HCT116 (cell line): ENCODE data around the gene SLC46A3. TPM values are rescaled to one million over a fixed set of nuclear protein-coding genes. Genes with fewer than 3 reads are reported as not detected.

Experiments used
- ATAC-seq: fragments of 200-7000 bp; cut with Tn5 transposase; 2 replicates; pipeline ENCODE4 v1.9.1; 2020; ENCODE audit warnings: mild to moderate bottlenecking, moderate library complexity
- BruUV-seq: library from RNA; stranded (reverse); fragments of 400-500 nt; replicated peaks from 2 replicates; lab custom pipeline; 2021; lab: Mats Ljungman, UMichigan
- CTCF ChIA-PET: fragments of 300-600 bp; sonication (Branson Sonifier 250); formaldehyde crosslinking; loops from one replicate; lab custom pipeline; 2021; ENCODE audit warnings: antibody characterized with exemption; lab: Charles Lee
- POLR2A ChIA-PET: fragments of 300-600, 350-600 bp; sonication (Branson Sonifier 250); formaldehyde crosslinking; loops from one replicate; lab custom pipeline; 2021; ENCODE audit warnings: antibody characterized with exemption; lab: Charles Lee
- RAD21 ChIA-PET, 2 experiments: fragments of 300-600 bp; sonication (Branson Sonifier 250); formaldehyde crosslinking; loops; one replicate each; lab custom pipeline; 2023; ENCODE audit warnings: low total read pairs in 2 of 2; ENCODE audit not compliant: uncharacterized antibody in 2 of 2, unreplicated experiment in 2 of 2, low non-redundant PET in 1 of 2; lab: Charles Lee
- DNase-seq: peaks from one replicate; pipeline ENCODE4 v3.0.0-alpha.2; 2010; ENCODE audit warnings: low read depth, low spot score
- H2AFZ ChIP-seq: fragments of 200-600 bp; shearing (Covaris generic), sonication (generic); 2 replicates; pipeline ENCODE4 v1.6.1; 2017; ENCODE audit warnings: low read depth, mixed run types, mixed read lengths, antibody characterized with exemption, low read length; ENCODE audit not compliant: poor library complexity, severe bottlenecking
- H3K27ac ChIP-seq: 2 replicates; pipeline ENCODE4 v1.5.1; 2012; ENCODE audit warnings: low read depth, low read length
- H3K27me3 ChIP-seq: fragments of 200-600 bp; sonication (generic); 2 replicates; pipeline ENCODE4 v1.6.1; 2016; ENCODE audit warnings: mixed run types, low read length, mixed read lengths; ENCODE audit not compliant: insufficient read depth
- H3K36me3 ChIP-seq, 2 experiments: fragments of 200-500 bp in 1 of 2; fragments of 200-600 bp in 1 of 2; sonication (Bioruptor generic) in 1 of 2; sonication (generic) in 1 of 2; 2 replicates each; pipeline versions ENCODE4 v1.5.1 to v1.6.1; 2014 to 2016; ENCODE audit warnings: low read length in 2 of 2, inconsistent platforms in 1 of 2, mixed read lengths in 1 of 2, mixed run types in 1 of 2; ENCODE audit not compliant: insufficient read depth in 2 of 2, control insufficient read depth in 1 of 2
- H3K4me1 ChIP-seq, 2 experiments: fragments of 200-600 bp in 1 of 2; sonication (generic) in 1 of 2; 2 replicates each; pipeline versions ENCODE4 v1.5.1 to v1.6.1; 2012 to 2017; ENCODE audit warnings: low read length in 2 of 2, inconsistent platforms in 1 of 2, mild to moderate bottlenecking in 1 of 2, mixed read lengths in 1 of 2, mixed run types in 1 of 2, moderate library complexity in 1 of 2; ENCODE audit not compliant: insufficient read depth in 2 of 2, control insufficient read depth in 1 of 2
- H3K4me2 ChIP-seq: fragments of 200-600 bp; sonication (generic); 2 replicates; pipeline ENCODE4 v1.6.1; 2017; ENCODE audit warnings: mixed run types, low read length, mixed read lengths
- H3K4me3 ChIP-seq, 2 experiments: fragments of 200-600 bp in 1 of 2; sonication (generic) in 1 of 2; replicated peaks in 1 of 2; 2 replicates each; pipeline ENCODE4 v1.5.1; 2011 to 2016; ENCODE audit warnings: low read length in 2 of 2, control low read depth in 1 of 2, low read depth in 1 of 2, mild to moderate bottlenecking in 1 of 2, mixed read lengths in 1 of 2, mixed run types in 1 of 2
- H3K79me2 ChIP-seq: fragments of 200-600 bp; sonication (generic); 2 replicates; pipeline ENCODE4 v1.6.1; 2017; ENCODE audit warnings: mild to moderate bottlenecking, mixed run types, low read length, moderate library complexity, mixed read lengths; ENCODE audit not compliant: insufficient read depth
- H3K9ac ChIP-seq: fragments of 200-600 bp; sonication (generic); 2 replicates; pipeline ENCODE4 v1.6.1; 2016; ENCODE audit warnings: low read length, mixed read lengths
- H3K9me2 ChIP-seq: fragments of 200-600 bp; sonication (generic), shearing (Covaris generic); 2 replicates; pipeline ENCODE4 v1.6.1; 2017; ENCODE audit warnings: mixed run types, mild to moderate bottlenecking, moderate library complexity; ENCODE audit not compliant: insufficient read depth
- H3K9me3 ChIP-seq, 2 experiments: fragments of 200-500 bp in 1 of 2; fragments of 200-600 bp in 1 of 2; sonication (Bioruptor generic) in 1 of 2; sonication (generic) in 1 of 2; 2 replicates each; pipeline ENCODE4 v1.6.1; 2014 to 2017; ENCODE audit warnings: low read length in 2 of 2, mixed read lengths in 2 of 2, inconsistent platforms in 1 of 2, low read depth in 1 of 2, mild to moderate bottlenecking in 1 of 2, mixed run types in 1 of 2, moderate library complexity in 1 of 2; ENCODE audit not compliant: control insufficient read depth in 1 of 2, insufficient read depth in 1 of 2
- H4K20me1 ChIP-seq: fragments of 200-600 bp; sonication (generic), shearing (Covaris generic); 2 replicates; pipeline ENCODE4 v1.6.1; 2017; ENCODE audit warnings: mixed run types, mild to moderate bottlenecking, moderate library complexity; ENCODE audit not compliant: insufficient read depth
- ATF3 ChIP-seq: IDR thresholded peaks from 2 replicates; pipeline ENCODE4 v1.6.1; 2012
- CBX3 ChIP-seq: IDR thresholded peaks from 2 replicates; pipeline ENCODE4 v1.6.1; 2012; ENCODE audit warnings: low read depth
- EZH2 ChIP-seq: fragments of 200-600 bp; sonication (generic); IDR thresholded peaks from 2 replicates; pipeline ENCODE4 v1.6.1; 2017; ENCODE audit warnings: antibody characterized with exemption, mixed run types
- EZH2phosphoT487 ChIP-seq: fragments of 200-600 bp; IDR thresholded peaks from 2 replicates; pipeline ENCODE4 v1.6.1; 2018; ENCODE audit warnings: antibody characterized with exemption, borderline replicate concordance
- JUND ChIP-seq: IDR thresholded peaks from 2 replicates; pipeline ENCODE4 v1.6.1; 2012
- MAX ChIP-seq: IDR thresholded peaks from 2 replicates; pipeline ENCODE4 v1.6.1; 2012
- RAD21 ChIP-seq: IDR thresholded peaks from 2 replicates; pipeline ENCODE4 v1.6.1; 2012; ENCODE audit warnings: low read depth, mild to moderate bottlenecking
- SIN3A ChIP-seq: IDR thresholded peaks from 2 replicates; pipeline ENCODE4 v1.6.1; 2012; ENCODE audit warnings: low read depth
- SRF ChIP-seq: IDR thresholded peaks from 2 replicates; pipeline ENCODE4 v1.6.1; 2012; ENCODE audit warnings: low read depth
- TCF7L2 ChIP-seq: IDR thresholded peaks from 2 replicates; pipeline ENCODE4 v1.7.0; 2011; ENCODE audit warnings: borderline replicate concordance, inconsistent platforms; ENCODE audit not compliant: insufficient read depth, insufficient read length; ENCODE audit errors: extremely low read depth
- YY1 ChIP-seq: IDR thresholded peaks from 2 replicates; pipeline ENCODE4 v1.6.1; 2011; ENCODE audit warnings: low read length, low read depth, moderate library complexity, mild to moderate bottlenecking; ENCODE audit not compliant: insufficient replicate concordance; ENCODE audit errors: extremely low read depth
- ZNF274 ChIP-seq: fragments of 200-500 bp; sonication (Bioruptor generic); IDR thresholded peaks from 2 replicates; pipeline ENCODE4 v1.6.1; 2014; ENCODE audit warnings: mild to moderate bottlenecking, low read depth, low read length, inconsistent platforms
- intact Hi-C: fragments of 100-400 bp; cut with micrococcal nuclease; formaldehyde crosslinking; loops from 2 replicates; pipeline ENCODE4 v1.10.0; 2022
- total RNA-seq: library from RNA; stranded (reverse); gene quantifications from one replicate; pipeline ENCODE4 v1.2.1, GENCODE V29; 2021; ENCODE audit not compliant: unreplicated experiment
- TF ChIP-seq, protein P1 (sequence below): IDR thresholded peaks from 2 replicates; pipeline ENCODE4 v1.6.1; 2012; ENCODE audit warnings: low read depth

SLC46A3 gene
- total RNA-seq, 1 experiment from 2014 or later = 0.93 TPM

GRCh38 chr13:28719227-28720055 is 671 bp upstream of the SLC46A3 start:
- Histone ChIP-seq H3K4me1 (peaks cover 14 to 31% of the 10 kb centered on the region in 2 experiments; a peak in 3 of 4 replicates), H2AFZ (peak overlapping the region; percentile 94), H3K9ac (peak overlapping the region; percentile 10; the same call in 1 of the 2 replicates), H3K36me3 (no peaks in the 10 kb centered on the region), H3K4me2 (peak overlapping the region; percentile 87), H3K79me2 (no peaks in the 10 kb centered on the region)
- intact Hi-C loops = loop anchor here (2.0 kb wide), 1 partner anchor 77 kb away; no protein-coding TSS in a partner anchor
- ATAC-seq (no peak), DNase-seq (no peak)
- ChIA-PET CTCF (interaction anchor here (2.6 kb wide), 1 partner anchor 77 kb away, joined by 7 read pairs; no protein-coding TSS in a partner anchor), RAD21 (no interaction called here)
- no peak for TF ChIP-seq CBX3
- TF ChIP-seq, protein P1, sequence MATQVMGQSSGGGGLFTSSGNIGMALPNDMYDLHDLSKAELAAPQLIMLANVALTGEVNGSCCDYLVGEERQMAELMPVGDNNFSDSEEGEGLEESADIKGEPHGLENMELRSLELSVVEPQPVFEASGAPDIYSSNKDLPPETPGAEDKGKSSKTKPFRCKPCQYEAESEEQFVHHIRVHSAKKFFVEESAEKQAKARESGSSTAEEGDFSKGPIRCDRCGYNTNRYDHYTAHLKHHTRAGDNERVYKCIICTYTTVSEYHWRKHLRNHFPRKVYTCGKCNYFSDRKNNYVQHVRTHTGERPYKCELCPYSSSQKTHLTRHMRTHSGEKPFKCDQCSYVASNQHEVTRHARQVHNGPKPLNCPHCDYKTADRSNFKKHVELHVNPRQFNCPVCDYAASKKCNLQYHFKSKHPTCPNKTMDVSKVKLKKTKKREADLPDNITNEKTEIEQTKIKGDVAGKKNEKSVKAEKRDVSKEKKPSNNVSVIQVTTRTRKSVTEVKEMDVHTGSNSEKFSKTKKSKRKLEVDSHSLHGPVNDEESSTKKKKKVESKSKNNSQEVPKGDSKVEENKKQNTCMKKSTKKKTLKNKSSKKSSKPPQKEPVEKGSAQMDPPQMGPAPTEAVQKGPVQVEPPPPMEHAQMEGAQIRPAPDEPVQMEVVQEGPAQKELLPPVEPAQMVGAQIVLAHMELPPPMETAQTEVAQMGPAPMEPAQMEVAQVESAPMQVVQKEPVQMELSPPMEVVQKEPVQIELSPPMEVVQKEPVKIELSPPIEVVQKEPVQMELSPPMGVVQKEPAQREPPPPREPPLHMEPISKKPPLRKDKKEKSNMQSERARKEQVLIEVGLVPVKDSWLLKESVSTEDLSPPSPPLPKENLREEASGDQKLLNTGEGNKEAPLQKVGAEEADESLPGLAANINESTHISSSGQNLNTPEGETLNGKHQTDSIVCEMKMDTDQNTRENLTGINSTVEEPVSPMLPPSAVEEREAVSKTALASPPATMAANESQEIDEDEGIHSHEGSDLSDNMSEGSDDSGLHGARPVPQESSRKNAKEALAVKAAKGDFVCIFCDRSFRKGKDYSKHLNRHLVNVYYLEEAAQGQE = no peak
- TF ChIP-seq JUND = no peak
- TF ChIP-seq TCF7L2 = no peak
- no peak for TF ChIP-seq YY1
- TF ChIP-seq ATF3 = no peak
- no peak for TF ChIP-seq ZNF274
- TF ChIP-seq SIN3A = no peak
- no peak for TF ChIP-seq EZH2
- no peak for TF ChIP-seq RAD21
- no peak for TF ChIP-seq SRF
- no peak for TF ChIP-seq MAX
- no peak for TF ChIP-seq EZH2phosphoT487
- TF ChIP-seq, all 23 proteins: peak for 0
- no TSS peak for BruUV-seq
- H3K4me3 ChIP-seq = peak overlapping the region; percentile 65 to 71
- no peaks in the 10 kb centered on the region for H4K20me1 ChIP-seq
- no peak overlapping the region for H3K27ac ChIP-seq
- H3K27me3 ChIP-seq = no peaks in the 10 kb centered on the region
- no peaks in the 10 kb centered on the region for H3K9me2 ChIP-seq
- H3K9me3 ChIP-seq = no peaks in the 10 kb centered on the region
- POLR2A ChIA-PET = interaction anchor here (1.1 kb wide), 1 partner anchor 17 kb away, joined by 3 read pairs; no protein-coding TSS in a partner anchor
